Stimulated activated naive CD4-positive, alpha-beta T cell (primary cell): ENCODE results near the gene NKD1.

Experiments used
- DNase-seq, 6 experiments: peaks; one replicate each; lab custom pipeline; 2025; lab: John Stamatoyannopoulos, UW

The NKD1 gene

DNA sequence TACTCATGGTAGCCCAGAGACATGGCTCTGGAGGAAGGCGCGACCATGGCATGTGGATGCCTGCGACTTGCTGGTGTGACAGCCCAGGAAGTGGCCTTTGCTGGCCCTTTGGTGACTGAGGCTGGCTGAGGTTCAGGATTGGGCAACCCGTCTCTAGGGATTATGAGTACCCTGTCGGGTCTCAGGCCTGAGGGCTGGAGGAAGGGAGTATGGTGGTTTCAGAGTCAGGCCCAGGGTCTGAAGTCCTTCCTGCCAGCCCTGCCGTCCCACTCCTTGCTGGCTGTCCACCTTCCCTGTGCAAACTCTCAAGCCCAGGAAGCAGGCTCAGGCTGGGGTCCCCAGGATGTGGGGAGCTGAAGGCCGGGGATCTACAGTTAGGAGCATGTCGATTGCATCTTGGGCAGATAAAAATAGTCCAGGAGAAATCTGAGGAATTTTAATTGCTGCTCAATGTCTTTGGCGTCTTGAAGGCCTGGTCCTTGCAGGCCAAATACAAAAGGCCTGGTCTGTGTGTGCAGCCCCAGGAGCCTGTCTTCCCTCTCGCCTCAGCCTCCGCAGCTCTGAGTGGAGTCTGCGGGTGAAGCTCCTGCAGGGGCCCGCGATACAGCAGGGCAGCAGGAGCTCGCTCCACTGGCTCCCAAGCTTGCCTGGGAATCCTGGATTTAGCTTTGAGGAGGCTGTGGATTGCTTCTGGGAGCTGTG, 52.5 kb downstream of the NKD1 start:
- DNase-seq: no peak

DNA sequence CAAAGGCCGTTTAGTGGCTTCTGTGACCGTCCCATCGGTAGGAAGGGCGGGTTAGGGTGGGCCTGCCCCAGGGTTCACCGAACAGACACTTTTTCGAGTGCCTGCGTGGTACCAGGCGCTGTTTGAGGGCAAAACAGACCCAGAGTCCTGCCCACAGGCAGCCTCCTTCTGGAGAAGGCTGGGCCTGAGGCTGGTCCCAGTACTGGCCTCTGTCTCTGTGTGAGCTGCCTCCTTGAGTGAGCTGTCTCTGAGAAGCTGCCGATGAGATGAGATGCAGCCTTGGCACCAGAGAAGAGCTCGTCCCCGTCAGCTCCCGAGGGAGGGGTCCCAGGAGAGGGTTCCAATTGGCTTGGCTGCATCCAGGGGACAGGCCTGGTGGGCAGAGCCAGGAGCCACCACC, 53.1 kb downstream of the NKD1 start:
- no peak for DNase-seq

DNA sequence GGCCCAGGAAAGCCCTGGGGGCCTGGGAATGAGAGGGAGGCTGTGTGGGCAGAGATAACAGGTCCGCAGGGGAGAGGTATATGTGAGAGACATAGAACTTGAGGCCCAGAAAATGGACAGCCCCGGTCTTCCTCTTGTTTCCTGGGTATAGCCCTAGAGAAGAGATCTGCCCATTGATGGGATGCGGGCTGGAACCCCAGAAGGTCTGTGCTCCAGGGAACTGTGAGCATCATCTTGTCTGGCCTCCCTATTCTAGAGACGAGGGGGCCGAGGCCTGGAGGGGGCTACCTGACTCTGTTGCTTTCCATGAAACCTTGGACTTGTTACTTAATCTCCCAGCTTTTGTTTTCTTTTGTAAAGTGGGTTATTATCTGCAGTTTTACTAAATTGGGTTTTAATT, 53.9 kb downstream of the NKD1 start:
- no peak for DNase-seq

DNA sequence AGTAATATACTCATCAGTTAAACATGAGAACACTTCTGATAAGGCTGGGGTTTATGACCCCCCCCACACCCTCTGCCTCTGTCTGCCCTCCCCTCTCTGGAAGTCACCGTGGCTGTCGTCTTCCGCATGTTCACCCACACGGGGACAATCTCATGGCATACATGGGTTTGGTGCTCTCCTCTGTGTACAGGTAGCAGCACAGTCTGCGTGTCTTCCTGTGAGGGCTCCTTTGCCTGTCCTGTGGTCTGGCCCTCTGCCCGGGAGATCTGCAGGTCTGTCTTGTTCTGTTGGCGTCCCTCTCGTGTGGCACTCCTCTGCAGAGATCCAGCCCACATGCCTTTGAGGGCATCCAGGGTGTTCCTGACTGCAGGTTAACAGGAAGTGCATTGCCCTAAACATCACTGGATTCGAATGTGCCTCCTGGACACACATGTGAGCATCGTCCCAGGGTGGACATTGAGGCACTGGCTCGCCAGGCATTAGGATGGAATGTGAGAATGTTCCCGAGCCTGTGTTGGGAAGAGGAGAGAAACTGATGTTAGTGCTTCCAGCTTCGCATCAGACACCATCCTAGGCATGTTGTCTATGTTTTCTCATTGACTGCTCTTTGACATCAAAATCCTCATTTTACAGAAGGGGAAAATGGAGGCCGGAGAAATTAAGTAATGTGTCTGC, 54.5 kb downstream of the NKD1 start:
- peak; percentile 23 to 69 (median 57) for DNase-seq

DNA sequence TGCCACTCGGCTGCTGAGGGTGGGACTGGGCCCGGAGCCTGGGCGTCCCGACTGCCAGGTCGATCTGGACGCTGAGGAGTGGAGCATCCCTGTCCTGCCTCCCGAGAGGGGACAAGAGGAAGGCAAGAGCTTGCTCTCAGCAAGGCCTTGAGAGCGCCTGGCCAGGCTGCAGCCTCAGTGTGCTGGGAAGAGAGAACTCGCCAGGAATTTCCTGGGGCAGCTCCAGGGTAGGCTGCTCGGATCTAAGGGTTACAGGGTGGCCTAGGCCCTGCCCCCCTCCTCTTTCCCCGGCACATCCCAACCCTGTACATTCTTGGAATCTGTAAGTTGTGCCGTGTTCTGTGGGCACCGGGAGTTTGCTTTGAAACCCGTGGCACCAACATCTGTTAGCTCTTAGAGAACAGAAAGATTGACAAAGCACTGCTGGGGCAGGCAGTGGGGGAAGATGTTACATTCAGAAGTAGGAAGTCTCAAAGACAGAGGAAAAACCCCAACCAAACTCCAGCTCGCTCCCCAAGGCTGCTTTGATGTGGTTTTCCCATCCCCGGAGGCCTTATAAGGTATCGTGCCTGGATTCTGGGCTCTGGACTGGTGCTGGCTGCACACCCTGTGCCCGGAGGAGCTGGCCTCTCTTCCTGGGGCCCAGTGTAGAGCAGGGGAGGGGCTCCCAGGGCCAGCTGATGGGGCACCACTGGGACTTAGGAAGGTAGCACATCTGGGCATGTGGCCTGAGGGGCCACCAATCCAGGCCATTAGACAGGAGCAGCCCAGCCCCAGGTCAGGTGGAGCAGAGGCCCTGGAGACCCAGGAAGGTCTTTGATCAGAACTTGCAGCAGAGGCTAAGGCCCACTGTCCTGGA, 55.2 kb downstream of the NKD1 start:
- peak in 2 of 6 experiments; percentile 4 to 31 for DNase-seq

DNA sequence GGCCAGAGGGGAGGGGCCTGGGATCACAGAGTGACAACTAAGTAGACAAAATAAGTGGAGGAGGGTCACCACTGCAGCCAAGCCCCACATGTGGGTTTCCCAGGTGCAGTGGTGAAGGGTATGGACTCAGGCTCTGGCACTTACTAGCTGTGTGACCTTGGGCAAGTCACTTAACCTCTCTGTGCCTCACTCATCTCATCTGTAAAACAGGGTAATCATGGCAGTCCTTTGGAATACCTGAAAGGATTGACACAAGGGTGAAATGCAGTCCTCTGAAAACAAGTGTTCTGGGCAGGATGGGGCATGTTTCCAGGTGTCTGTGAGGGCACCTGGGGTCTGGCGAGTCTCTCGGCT, 55.8 kb downstream of the NKD1 start:
- DNase-seq: no peak

DNA sequence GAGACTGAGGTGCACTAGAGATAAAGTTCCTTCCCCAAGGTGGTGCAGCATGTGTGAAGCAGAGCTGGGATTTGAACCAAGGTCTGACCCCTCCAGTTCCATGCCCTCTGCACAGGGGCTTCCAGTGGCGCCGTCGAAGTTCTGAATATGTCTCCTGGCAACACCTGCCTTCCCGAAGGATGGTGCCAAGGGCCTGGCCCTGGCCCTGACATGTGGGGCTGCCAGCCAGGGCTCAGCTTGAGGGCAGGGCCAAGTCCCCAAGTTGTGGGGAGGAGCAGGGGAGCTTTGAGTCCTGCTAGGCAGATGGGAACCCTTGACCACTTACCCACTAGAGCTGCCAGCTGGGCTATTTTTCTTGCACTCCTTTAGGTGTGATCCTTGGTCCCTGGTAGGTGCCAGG, 56.4 kb downstream of the NKD1 start:
- DNase-seq: no peak

DNA sequence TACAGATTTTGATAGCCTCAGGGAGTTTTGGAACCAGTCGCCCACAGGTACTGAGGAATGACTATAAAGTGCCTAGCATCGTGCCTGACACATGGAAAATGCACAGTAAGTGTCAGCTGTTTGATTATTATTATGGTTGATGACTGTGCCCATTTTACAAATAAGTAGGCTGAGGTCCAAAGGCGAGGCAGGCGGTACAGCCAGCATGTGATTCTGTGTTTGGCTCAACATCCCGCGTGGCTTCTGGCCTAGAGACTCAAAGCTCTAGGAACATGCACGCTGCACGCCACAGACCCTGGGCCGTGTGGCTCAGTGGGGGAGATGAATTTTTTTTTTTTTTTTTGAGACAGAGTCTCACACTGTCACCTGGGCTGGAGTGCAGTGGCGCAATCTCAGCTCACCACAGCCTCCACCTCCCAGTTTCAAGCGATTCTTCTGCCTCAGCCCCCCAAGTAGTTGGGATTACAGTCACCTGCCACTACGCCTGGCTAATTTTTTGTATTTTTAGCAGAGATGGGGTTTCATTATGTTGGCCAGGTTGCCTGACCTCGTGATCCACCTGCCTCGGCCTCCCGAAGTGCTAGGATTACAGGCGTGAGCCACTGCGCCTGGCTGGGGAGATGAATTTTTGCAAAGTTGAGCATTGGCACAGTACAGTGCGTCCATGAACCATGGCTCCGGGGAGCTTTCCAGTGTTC, 57.7 kb downstream of the NKD1 start:
- DNase-seq: no peak

DNA sequence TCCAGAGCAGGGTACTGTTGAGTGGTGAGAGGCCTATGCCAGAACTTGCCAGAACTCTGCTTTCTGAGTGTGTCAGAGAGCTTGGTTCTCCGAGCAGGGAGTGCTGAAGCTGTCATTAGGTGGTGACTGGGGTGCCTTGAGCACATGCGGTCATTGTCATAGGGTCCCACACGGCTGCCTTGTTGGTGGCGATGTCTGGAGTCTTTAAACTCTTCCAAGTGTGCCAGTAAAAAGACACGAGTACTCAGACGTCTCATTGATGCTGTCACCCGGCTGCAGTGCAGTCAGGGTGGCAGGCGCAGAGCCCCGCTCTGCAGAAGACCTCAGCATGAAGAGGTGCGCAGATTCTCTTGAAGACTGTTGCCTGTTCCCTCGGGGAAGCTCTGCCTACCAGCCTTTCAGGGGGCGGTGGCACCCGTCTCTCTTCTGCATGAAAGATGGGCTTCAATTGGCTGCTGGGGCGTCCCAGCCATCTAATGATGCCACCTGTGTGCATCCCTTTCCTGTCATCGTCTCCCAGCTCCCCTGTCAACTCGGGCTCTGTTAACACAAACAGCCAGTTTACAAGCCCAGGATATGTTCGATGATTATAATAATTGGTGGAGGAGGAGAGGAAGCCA, 58.3 kb downstream of the NKD1 start:
- no peak for DNase-seq

DNA sequence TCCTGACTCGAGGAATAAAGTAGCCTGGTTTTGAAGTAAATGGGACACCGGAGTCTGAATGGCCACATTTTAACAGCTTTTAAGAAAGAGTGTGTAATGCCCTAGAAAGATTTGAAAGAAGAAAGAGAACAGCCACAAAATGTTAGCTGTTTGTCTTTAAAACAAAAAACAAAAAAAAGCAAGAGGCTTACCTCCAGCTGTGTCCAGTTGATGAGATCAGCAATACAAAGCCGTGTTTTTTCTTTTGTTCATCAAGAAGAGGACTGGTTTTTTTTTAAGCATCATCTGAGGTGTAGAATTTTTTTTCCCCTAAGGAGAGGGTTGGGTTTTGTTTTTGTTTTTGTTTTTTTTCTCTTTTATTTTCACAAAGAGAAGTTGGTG, 58.8 kb downstream of the NKD1 start:
- no peak for DNase-seq

DNA sequence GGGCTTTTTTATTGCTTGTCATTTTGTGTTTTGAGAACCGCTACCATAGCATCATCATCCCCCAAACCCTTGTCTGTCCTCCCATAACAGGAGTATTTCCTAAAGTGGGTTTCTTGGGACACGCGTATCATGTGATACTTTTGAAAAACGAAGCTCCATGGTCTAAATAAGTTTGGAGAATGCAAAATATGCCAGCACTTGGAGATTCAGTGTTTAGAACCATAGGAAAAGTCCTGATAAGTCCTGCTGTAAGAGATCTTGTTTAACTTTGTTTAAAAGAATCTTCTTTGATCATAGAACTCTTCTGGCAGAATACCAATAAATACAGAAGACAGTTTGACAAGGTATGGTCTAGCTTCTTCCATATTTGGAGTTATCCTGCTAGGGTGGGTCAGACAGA, 59.3 kb downstream of the NKD1 start:
- DNase-seq: no peak

DNA sequence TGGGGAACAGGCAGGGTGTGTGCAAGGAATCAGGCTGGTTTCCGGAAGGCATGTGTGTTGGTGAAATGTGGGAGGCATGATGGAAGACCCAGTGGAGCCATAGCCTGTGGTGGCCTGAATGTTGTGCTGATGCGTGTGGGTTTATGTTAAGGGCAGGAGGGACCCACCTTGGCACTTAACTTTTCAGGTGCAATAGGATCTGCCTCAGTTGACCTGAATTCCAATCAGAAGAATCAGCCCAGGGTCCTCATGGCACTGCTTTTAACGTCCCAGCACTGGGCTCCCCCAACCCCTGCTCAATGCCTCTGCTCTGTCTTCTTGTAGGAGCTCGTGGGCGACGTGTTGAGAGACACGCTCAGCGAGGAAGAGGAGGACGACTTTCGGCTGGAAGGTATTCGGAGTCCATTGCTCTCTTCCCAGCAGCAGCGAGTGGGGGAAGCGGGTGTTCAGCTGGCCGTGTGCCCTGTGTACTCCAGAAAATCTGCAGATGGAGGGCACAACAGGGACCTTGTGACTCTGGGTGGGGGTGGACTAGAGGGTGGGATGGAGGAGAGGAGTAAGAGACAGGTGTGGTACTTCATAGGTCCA, 59.9 kb downstream of the NKD1 start:
- DNase-seq: no peak

DNA sequence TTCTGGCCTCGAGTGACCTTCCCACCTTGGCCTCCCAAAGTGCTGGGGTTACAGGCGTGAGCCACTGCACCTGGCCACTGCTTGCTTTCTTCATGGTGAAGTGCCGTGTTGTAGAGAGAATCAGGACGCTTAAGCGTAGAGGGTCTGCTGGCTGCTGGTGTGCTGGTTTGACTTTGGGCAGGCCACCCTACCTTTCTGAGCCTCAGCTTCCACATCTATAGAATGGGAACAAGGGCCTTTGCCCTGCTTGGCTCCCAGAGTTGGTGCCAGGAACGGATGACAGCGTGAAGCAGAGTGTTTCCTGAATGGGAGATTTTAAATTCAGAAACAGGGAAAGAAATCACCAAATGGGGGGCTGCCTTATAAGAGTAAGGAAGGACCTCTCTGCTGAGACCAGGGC, 60.9 kb downstream of the NKD1 start:
- no peak for DNase-seq

DNA sequence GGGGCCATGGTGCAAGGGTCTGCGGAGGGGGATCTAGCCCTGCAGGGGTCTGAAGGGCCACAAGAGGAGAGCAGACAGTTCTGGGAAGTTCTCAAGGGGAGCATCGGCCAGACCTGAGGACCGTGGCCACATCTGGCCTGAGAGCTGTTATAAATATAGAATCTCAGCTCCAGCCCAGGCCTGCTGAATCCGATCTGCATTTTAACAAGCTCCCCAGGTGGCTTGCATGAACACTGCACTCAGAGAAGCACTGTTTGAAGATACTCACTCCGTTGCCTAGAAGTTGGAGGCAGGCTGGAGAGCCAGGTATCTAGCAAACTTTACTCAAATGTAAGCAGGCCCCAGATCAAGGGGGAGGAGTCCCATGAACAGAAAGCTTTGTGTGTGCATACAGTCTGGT, 61.3 kb downstream of the NKD1 start:
- no peak for DNase-seq

DNA sequence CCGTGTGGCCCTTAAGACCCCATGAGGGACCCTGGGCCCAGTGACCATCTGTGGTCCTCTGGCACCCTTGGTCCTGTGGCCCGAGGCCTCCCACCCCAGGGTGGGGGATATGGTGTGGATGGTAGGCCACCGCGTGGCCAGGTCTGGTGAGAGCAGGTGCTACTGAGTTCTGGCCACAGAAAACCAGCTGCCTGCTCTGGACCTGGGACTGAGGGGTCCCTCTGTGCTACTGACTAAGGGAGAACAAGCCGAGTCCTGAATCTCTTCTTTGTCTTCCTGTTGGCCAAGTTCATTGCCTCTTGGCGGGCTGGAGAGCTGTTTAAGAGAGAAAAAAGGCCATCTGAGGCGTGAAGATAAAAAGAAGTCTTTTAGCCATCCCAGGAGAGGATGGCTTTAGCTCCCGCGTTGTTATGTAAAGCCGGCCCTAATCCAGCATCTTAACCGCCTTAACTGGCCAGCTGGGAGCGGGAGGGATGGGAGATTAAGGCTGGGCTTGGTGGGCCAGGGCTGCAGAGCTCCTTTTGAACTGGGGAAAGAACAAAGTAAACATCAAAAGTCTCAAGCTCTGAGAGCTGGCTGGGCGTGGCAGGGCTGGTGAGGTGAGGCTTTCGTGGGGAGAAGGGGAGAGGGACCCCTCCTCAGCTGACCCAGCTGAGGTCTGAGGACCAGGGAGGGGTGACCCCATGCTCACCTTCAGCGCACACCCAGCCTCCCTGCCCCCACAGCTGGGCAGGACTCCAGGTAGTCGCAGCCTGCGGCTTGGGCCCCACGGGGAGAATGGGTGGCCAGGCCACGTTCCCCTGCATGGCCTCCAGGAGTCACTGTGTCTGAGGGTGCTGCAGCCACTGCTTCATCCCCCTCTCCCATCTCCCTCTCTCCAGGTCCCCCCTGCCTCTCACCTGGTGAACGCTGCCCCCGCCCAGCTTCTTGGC, 62.4 kb downstream of the NKD1 start:
- no peak for DNase-seq

DNA sequence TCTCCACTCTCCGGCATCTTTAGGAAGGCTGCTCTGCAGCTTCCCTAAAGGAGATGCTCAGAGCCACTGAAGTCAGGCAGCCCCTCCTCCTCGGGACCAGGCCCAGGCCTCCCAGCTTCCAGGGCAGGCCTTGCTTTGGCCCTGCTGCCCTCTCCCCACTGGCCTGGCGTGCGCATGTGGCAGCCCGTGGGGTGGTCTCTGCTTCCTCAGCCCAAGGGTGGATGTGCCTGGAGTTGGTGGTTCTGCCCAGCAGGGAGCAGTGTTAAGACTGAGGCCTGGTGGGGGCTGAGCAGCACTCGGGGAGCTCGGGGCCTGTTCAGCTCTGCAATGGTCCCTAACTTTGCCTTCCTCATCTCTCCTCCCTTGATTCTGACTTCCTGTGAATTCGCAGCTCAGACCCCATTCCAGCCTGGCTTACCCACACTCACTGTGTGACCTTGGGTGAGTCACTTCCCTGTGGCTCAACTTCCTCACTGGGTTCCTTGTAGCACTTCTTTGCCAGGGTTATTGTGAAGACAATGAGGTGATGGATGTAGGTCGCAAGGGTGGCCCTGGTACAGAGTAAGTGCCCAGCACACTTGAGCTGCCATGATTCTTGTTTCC, 63.2 kb downstream of the NKD1 start:
- DNase-seq: no peak

DNA sequence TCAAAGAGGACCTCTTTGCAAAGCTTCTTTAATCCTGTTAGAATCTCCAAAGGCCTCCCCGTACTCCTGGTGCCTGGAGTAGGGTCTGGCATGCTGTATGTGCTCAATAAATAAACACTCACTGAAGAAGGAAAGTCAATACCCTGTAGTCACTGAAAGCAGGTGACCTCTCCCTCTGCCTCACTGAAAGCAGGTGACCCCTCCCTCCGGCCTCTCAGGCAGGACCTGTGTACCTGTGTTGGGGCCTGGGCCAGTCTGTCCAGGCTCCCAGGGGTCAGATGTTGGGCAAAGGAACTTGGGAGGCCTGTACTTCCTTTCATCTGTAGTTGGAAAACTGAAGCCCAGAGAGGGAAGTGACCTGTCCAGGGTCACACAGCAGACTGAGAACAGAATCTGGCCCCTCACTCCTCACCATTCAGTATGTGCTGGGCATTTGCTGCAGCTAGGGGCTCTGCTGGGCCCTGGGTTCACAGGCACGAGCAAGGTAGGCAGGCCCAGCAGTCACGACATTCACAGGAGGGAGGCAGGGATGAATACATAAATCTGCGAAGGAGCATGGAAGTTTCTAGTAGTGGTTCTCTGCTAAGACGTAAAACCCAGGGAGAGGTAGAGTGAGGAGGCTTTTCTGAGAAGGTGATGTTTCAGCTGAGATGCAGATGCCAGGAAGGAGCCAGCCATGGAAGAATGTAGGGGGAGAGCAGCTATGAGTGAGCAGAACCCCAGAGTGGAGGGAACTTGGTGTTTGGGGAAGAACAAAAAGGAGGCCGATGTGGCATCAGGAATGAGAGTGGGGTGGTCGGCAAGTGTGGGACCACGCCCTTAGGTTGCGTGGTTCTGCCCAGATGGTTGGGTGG, 64.0 kb downstream of the NKD1 start:
- DNase-seq: no peak

DNA sequence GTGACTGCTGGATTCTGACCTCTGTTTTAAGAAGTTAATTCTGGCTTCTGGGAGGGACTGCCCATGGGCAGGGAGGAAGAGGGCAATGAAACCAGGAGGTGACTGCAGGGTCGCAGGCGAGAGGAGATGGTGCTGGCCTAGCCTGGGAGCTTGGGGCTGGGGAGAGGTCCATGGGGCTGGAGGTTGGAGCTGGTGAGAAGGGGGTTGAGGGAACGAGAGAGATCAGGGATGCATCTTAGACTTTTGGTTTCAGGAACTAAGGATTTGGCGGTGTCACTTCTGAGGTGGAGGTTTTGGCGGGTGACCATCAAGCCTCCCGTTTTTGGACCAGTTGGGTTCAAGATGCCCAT, 64.6 kb downstream of the NKD1 start:
- no peak for DNase-seq

DNA sequence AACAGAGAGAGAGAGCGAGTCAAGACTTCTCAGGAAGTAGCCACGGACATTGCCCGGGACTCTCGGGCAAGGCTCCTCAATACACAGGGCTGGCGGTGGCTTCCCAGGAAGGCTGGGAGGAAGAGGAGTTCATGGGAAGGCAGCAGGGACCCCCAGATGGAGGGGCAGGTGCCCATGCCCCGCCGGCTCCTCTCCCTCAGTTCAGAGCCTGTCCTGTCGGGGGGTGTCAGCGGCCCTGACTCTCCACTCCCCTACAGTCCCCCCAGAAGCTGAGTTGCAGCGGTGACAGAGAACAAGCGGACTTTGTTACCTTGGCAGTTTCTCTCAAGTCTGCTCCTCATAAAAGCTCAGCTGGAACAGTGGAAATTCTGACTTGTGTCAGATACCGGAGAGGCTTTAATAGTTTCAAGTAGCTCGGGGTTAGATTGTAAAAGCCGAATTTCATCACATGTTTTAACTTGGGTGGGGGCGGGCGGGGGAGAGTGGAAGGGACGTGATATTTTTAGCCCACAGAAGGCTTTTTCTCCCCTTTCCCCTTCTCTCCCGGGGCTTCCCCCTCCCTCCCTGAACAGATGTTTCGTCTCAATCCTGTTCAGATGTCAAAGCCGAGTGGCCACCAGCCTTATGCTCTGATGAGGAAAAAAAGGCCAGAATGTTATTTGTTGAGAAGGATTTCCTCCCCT, 65.2 kb downstream of the NKD1 start:
- DNase-seq: no peak
